ENCODE data around the gene TREM1. TPM values are rescaled to one million over a fixed set of nuclear protein-coding genes. Genes with fewer than 3 reads are reported as not detected.

The TREM1 gene
- total and polyA plus RNA-seq, 4 experiments from 2014 or later, result not detected

- ChIA-PET CTCF (ENCODE audit: partially characterized antibody) (no interaction called here), POLR2A (ENCODE audit: partially characterized antibody) (no interaction called here)
- Mint-ChIP-seq H3K27me3 (peaks cover 10 to 16% of the 10 kb centered on the region in 2 donors), H3K4me1 (peaks cover 4 to 9% (median 7%) of the 10 kb centered on the region in 4 donors), H3K27ac (no peak overlapping the region), H3K9me3 (peaks cover 0 to 2% (median 0%) of the 10 kb centered on the region in 8 donors), H3K36me3 (no peaks in the 10 kb centered on the region), H3K4me3 (no peak overlapping the region)
- Histone ChIP-seq H3K27ac (ENCODE audit: low read depth, low read length) (no peak overlapping the region), H3K27me3 (ENCODE audit: insufficient read depth, low read length) (no peaks in the 10 kb centered on the region), H3K4me1 (ENCODE audit: insufficient read depth, low read length) (peaks cover 9% of the 10 kb centered on the region), H3K9me3 (ENCODE audit: control insufficient read depth in 1 of 2, low read length in 2 of 2) (no peaks in the 10 kb centered on the region), H3K36me3 (ENCODE audit: insufficient read depth, low read length) (no peaks in the 10 kb centered on the region), H3K4me3 (ENCODE audit: low read length in 2 of 2) (no peak overlapping the region)
- intact Hi-C loops (cut with micrococcal nuclease), result no loop called here
- DNase-seq, result no peak
These were observed 2.9 kb downstream of the TREM1 start for GRCh38 chr6:41283600-41283999.

DNA sequence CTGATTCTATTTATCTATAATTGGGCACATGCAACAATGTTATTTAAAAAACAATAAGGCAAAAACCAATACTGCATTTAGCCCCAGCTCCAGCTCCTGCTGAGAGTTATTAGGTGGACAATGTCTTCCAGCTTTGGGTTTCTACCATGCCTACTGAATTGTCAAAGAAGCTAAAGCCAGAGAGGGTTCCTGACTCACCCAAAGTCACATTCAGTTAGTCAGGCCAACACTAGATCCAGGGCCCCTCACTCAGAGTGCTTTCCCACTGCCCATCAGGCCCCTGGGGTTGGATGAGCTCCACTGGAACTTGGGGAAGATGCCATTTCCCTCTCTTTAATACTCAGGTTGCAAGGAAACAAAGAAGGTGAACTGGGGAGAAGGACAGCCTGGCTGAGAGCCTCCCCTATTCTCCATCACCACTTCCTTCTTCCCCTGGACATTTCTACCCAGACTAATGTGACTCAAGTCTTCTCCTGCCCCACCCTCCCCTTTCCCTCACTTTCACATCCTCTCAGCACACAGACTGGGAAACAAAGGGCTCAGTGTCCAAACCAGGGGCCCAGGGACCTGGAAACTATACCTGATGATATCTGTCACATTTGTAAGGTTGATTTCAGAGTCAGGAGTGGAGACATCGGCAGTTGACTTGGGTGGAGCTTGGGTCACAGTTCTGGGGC lies 6.0 kb downstream of the TREM1 start:
- H3K27me3 Mint-ChIP-seq, result peaks cover 10 to 14% of the 10 kb centered on the region in 2 donors
- POLR2A ChIA-PET (ENCODE audit: partially characterized antibody), result no interaction called here
- intact Hi-C loops (cut with micrococcal nuclease), result no loop called here
- Histone ChIP-seq H3K4me1 (ENCODE audit: insufficient read depth, low read length) (peaks cover 10% of the 10 kb centered on the region), H3K36me3 (ENCODE audit: insufficient read depth, low read length) (no peaks in the 10 kb centered on the region), H3K9me3 (ENCODE audit: control insufficient read depth in 1 of 2, low read length in 2 of 2) (no peaks in the 10 kb centered on the region), H3K27ac (ENCODE audit: low read depth, low read length) (no peak overlapping the region), H3K4me3 (ENCODE audit: low read length in 2 of 2) (no peak overlapping the region), H3K27me3 (ENCODE audit: insufficient read depth, low read length) (no peaks in the 10 kb centered on the region)
- DNase-seq, result no peak
- H3K9me3 Mint-ChIP-seq, result peaks cover 0 to 2% (median 0%) of the 10 kb centered on the region in 8 donors
- peaks cover 4 to 9% (median 8%) of the 10 kb centered on the region in 4 donors for H3K4me1 Mint-ChIP-seq
- H3K36me3 Mint-ChIP-seq, result no peaks in the 10 kb centered on the region
- no peak overlapping the region for H3K27ac Mint-ChIP-seq
- CTCF ChIA-PET (ENCODE audit: partially characterized antibody), result interaction anchor here (0.9 to 1.1 kb wide), 3 partner anchors 27 to 99 kb away, joined by 3 read pairs; no protein-coding TSS in a partner anchor
- H3K4me3 Mint-ChIP-seq, result no peak overlapping the region

GRCh38 chr6:41278699-41279405 lies 7.6 kb downstream of the TREM1 start:
- intact Hi-C loops (cut with micrococcal nuclease), result loop anchor here (1.0 kb wide), 1 partner anchor 39 kb away; no protein-coding TSS in a partner anchor
- peak overlapping the region in 2 of 7 donors; percentile 32 to 59 for H3K27ac Mint-ChIP-seq
- CTCF ChIA-PET (ENCODE audit: partially characterized antibody), result interaction anchor here (0.7 to 2.8 kb wide), 12 partner anchors 20 to 888 kb away, joined by 3 to 14 read pairs (median 4); partner anchors contain the start of gene TREML2

GRCh38 chr6:41277605-41278004 lies 8.9 kb downstream of the TREM1 start:
- peaks cover 6 to 9% (median 8%) of the 10 kb centered on the region in 4 donors for H3K4me1 Mint-ChIP-seq
- Histone ChIP-seq H3K4me3 (ENCODE audit: low read length in 2 of 2) (no peak overlapping the region), H3K36me3 (ENCODE audit: insufficient read depth, low read length) (no peaks in the 10 kb centered on the region), H3K27ac (ENCODE audit: low read depth, low read length) (no peak overlapping the region), H3K4me1 (ENCODE audit: insufficient read depth, low read length) (peaks cover 10% of the 10 kb centered on the region), H3K27me3 (ENCODE audit: insufficient read depth, low read length) (no peaks in the 10 kb centered on the region), H3K9me3 (ENCODE audit: control insufficient read depth in 1 of 2, low read length in 2 of 2) (no peaks in the 10 kb centered on the region)
- DNase-seq, result no peak
- no peaks in the 10 kb centered on the region for H3K36me3 Mint-ChIP-seq
- POLR2A ChIA-PET (ENCODE audit: partially characterized antibody), result no interaction called here
- no peak overlapping the region for H3K4me3 Mint-ChIP-seq
- no peaks in the 10 kb centered on the region for H3K9me3 Mint-ChIP-seq
- peaks cover 4 to 7% of the 10 kb centered on the region in 2 donors for H3K27me3 Mint-ChIP-seq
- intact Hi-C loops (cut with micrococcal nuclease), result no loop called here
- no peak overlapping the region for H3K27ac Mint-ChIP-seq
- CTCF ChIA-PET (ENCODE audit: partially characterized antibody), result interaction anchor here (0.8 to 2.8 kb wide), 7 partner anchors 18 to 77 kb away, joined by 3 to 14 read pairs (median 4); partner anchors contain the start of gene TREML2

More at GRCh38 chr6:41278699-41279405, 7.6 kb downstream of the TREM1 start:
- H3K4me3 ChIP-seq (ENCODE audit: low read length in 2 of 2), result no peak overlapping the region
- H3K27me3 Mint-ChIP-seq, result peaks cover 10% of the 10 kb centered on the region in 2 donors
- peak; percentile 55 to 67 (median 60) for DNase-seq
- H3K9me3 ChIP-seq (ENCODE audit: control insufficient read depth in 1 of 2, low read length in 2 of 2), result no peaks in the 10 kb centered on the region
- peaks cover 4 to 9% (median 8%) of the 10 kb centered on the region in 4 donors for H3K4me1 Mint-ChIP-seq
- no peaks in the 10 kb centered on the region for H3K36me3 Mint-ChIP-seq
- no peaks in the 10 kb centered on the region for H3K36me3 ChIP-seq (ENCODE audit: insufficient read depth, low read length)
- peaks cover 10% of the 10 kb centered on the region for H3K4me1 ChIP-seq (ENCODE audit: insufficient read depth, low read length)
- peaks cover 0 to 2% (median 0%) of the 10 kb centered on the region in 8 donors for H3K9me3 Mint-ChIP-seq
- POLR2A ChIA-PET (ENCODE audit: partially characterized antibody), result interaction anchor here (0.9 kb wide), 1 partner anchor 20 kb away, joined by 3 read pairs; no protein-coding TSS in a partner anchor
- H3K27me3 ChIP-seq (ENCODE audit: insufficient read depth, low read length), result no peaks in the 10 kb centered on the region
- no peak overlapping the region for H3K4me3 Mint-ChIP-seq
- no peak overlapping the region for H3K27ac ChIP-seq (ENCODE audit: low read depth, low read length)

- Histone ChIP-seq H3K27me3 (ENCODE audit: insufficient read depth, low read length) (no peaks in the 10 kb centered on the region), H3K36me3 (ENCODE audit: insufficient read depth, low read length) (no peaks in the 10 kb centered on the region), H3K9me3 (ENCODE audit: control insufficient read depth in 1 of 2, low read length in 2 of 2) (no peaks in the 10 kb centered on the region), H3K27ac (ENCODE audit: low read depth, low read length) (no peak overlapping the region), H3K4me1 (ENCODE audit: insufficient read depth, low read length) (peaks cover 10% of the 10 kb centered on the region), H3K4me3 (ENCODE audit: low read length in 2 of 2) (no peak overlapping the region)
- Mint-ChIP-seq H3K9me3 (no peaks in the 10 kb centered on the region), H3K4me1 (peaks cover 9 to 12% (median 10%) of the 10 kb centered on the region in 4 donors), H3K27me3 (peaks cover 3 to 4% of the 10 kb centered on the region in 2 donors), H3K4me3 (no peak overlapping the region), H3K27ac (no peak overlapping the region), H3K36me3 (no peaks in the 10 kb centered on the region)
- ChIA-PET POLR2A (ENCODE audit: partially characterized antibody) (no interaction called here), CTCF (ENCODE audit: partially characterized antibody) (no interaction called here)
- no peak for DNase-seq
- intact Hi-C loops (cut with micrococcal nuclease), result no loop called here
These were observed 11.0 kb downstream of the TREM1 start for GRCh38 chr6:41275489-41275888.

DNA sequence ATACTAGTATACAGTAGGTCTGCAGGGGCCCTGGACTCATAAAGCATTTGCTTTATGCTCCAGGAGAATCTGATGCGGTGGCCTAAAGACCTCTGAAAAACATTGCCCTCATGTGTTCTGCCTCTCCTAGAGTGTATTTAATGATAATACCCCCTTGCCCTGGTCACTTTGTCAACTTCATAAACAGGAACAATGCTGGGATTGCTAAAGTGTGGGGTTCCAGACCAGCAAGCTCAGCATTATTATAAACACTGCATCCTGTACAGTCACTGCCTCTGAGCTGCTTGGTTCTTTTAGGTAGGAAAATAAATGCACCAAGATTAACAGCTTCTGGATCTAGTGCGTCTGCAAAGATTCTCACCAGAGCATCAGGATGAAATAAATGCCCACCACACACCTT lies 12.2 kb downstream of the TREM1 start:
- no peaks in the 10 kb centered on the region for H3K9me3 Mint-ChIP-seq
- no peak overlapping the region for H3K27ac Mint-ChIP-seq
- no peak overlapping the region for H3K4me3 Mint-ChIP-seq
- Histone ChIP-seq H3K27ac (ENCODE audit: low read depth, low read length) (no peak overlapping the region), H3K4me3 (ENCODE audit: low read length in 2 of 2) (no peak overlapping the region), H3K9me3 (ENCODE audit: control insufficient read depth in 1 of 2, low read length in 2 of 2) (no peaks in the 10 kb centered on the region), H3K36me3 (ENCODE audit: insufficient read depth, low read length) (no peaks in the 10 kb centered on the region), H3K4me1 (ENCODE audit: insufficient read depth, low read length) (peaks cover 8% of the 10 kb centered on the region), H3K27me3 (ENCODE audit: insufficient read depth, low read length) (no peaks in the 10 kb centered on the region)
- peaks cover 7 to 12% (median 9%) of the 10 kb centered on the region in 4 donors for H3K4me1 Mint-ChIP-seq
- no peak for DNase-seq
- no peaks in the 10 kb centered on the region for H3K36me3 Mint-ChIP-seq
- ChIA-PET POLR2A (ENCODE audit: partially characterized antibody) (no interaction called here), CTCF (ENCODE audit: partially characterized antibody) (interaction anchor here (0.8 to 1.4 kb wide), 2 partner anchors 45 to 93 kb away, joined by 4 read pairs; no protein-coding TSS in a partner anchor)
- peaks cover 3 to 4% of the 10 kb centered on the region in 2 donors for H3K27me3 Mint-ChIP-seq
- intact Hi-C loops (cut with micrococcal nuclease), result no loop called here

- Mint-ChIP-seq H3K27ac (no peak overlapping the region), H3K36me3 (no peaks in the 10 kb centered on the region), H3K27me3 (peaks cover under 1 to 4% of the 10 kb centered on the region in 2 donors), H3K9me3 (no peaks in the 10 kb centered on the region), H3K4me3 (no peak overlapping the region), H3K4me1 (peaks cover 2 to 6% (median 5%) of the 10 kb centered on the region in 4 donors)
- POLR2A ChIA-PET (ENCODE audit: partially characterized antibody), result no interaction called here
- Histone ChIP-seq H3K9me3 (ENCODE audit: control insufficient read depth in 1 of 2, low read length in 2 of 2) (no peaks in the 10 kb centered on the region), H3K36me3 (ENCODE audit: insufficient read depth, low read length) (no peaks in the 10 kb centered on the region), H3K4me3 (ENCODE audit: low read length in 2 of 2) (no peak overlapping the region), H3K4me1 (ENCODE audit: insufficient read depth, low read length) (peaks cover 2% of the 10 kb centered on the region), H3K27ac (ENCODE audit: low read depth, low read length) (no peak overlapping the region), H3K27me3 (ENCODE audit: insufficient read depth, low read length) (no peaks in the 10 kb centered on the region)
- no peak for DNase-seq
- CTCF ChIA-PET (ENCODE audit: partially characterized antibody), result interaction anchor here (1.4 kb wide), 1 partner anchor 92 kb away, joined by 4 read pairs; no protein-coding TSS in a partner anchor
- intact Hi-C loops (cut with micrococcal nuclease), result no loop called here
These were observed 12.8 kb downstream of the TREM1 start for GRCh38 chr6:41273714-41274113.

Data from CD4-positive, alpha-beta memory T cell (primary cell).